Lower lobe of right lung (tissue), 2 donors: ENCODE results near the gene TOE1. TPM values are rescaled to one million over a fixed set of nuclear protein-coding genes. Genes with fewer than 3 reads are reported as not detected.

Source experiments
- ATAC-seq, 2 donors: fragments of 200-7000 bp; cut with Tn5 transposase; one replicate each; pipeline ENCODE4 v1.9.1; 2020 to 2022; ENCODE audit warnings: mild to moderate bottlenecking in 2 of 2, moderate library complexity in 2 of 2
- DNase-seq: peaks from one replicate; pipeline ENCODE4 v3.0.0-alpha.2; 2020
- H3K27ac ChIP-seq: fragments of 200-600 bp; one replicate; pipeline ENCODE4 v1.8.0; 2022
- H3K27me3 ChIP-seq: fragments of 200-600 bp; one replicate; pipeline ENCODE4 v1.8.0; 2022; ENCODE audit warnings: low read depth
- H3K36me3 ChIP-seq: fragments of 200-600 bp; one replicate; pipeline ENCODE4 v1.8.0; 2022; ENCODE audit warnings: mild to moderate bottlenecking
- H3K4me1 ChIP-seq: fragments of 200-600 bp; one replicate; pipeline ENCODE4 v1.8.0; 2022
- H3K4me3 ChIP-seq: fragments of 200-600 bp; one replicate; pipeline ENCODE4 v1.8.0; 2022; ENCODE audit warnings: mild to moderate bottlenecking
- H3K9me3 ChIP-seq: fragments of 200-600 bp; one replicate; pipeline ENCODE4 v1.8.0; 2022
- intact Hi-C: fragments of 100-400 bp; cut with DNase I; formaldehyde crosslinking; loops from one replicate; pipeline ENCODE4 v1.11.0; 2022
- total RNA-seq: library from RNA; stranded (reverse); fragmentation: NEBNext Ultra II Directional; extraction: Animal tissue kit (Norgen Biotek cat#: 25700); gene quantifications from one replicate; pipeline ENCODE4 v1.2.1, GENCODE V29; 2021
- TF ChIP-seq, protein P1 (sequence below): fragments of 200-600 bp; IDR thresholded peaks from one replicate; pipeline ENCODE4 v1.8.0; 2022; ENCODE audit warnings: antibody characterized with exemption, mild to moderate bottlenecking
- donor health status: DM: no; HTN: yes; CAD: no; lungs with severe emphysema.

Gene TOE1
- total RNA-seq, 1 donor from 2014 or later, result 11.5 TPM

DNA sequence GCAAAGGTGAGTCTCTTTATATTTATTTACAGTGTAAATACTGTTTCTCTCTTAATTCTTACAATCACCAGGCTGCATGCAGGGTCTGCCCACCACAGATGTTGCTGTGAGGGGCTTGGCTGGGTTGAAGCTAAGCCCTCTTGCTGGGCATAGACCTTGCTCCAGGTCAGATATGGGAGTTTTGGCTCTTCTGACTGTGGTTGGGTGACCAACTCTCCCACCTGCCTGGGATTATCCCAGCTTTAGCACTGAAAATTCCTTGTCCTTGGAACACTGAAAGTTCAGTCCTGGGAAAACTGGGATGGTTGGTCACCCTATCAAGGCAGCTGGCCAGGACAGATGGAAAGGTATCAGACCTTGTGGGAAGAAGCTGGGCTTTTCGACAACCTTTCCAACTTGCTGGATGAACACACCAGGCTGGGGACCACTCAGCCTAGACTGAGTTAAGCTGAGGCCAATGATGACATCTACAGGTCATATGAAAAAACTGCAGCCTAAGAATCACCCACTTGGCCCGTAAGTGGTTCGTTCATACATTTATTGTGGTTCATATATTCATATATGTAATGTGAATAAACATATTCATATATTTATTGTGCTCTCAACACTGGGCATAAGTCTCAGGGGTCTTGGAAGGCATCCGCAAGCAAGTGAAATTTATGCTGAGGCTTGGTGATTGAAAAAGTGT, 39.8 kb upstream of the TOE1 start:
- Histone ChIP-seq H3K4me1 (peaks cover 15% of the 10 kb centered on the region), H3K4me3 (no peak overlapping the region), H3K36me3 (no peaks in the 10 kb centered on the region), H3K9me3 (no peaks in the 10 kb centered on the region), H3K27me3 (no peaks in the 10 kb centered on the region), H3K27ac (no peak overlapping the region)
- DNase-seq (no peak), ATAC-seq (no peak)
- intact Hi-C loops, result no loop called here
- TF ChIP-seq, protein P1, sequence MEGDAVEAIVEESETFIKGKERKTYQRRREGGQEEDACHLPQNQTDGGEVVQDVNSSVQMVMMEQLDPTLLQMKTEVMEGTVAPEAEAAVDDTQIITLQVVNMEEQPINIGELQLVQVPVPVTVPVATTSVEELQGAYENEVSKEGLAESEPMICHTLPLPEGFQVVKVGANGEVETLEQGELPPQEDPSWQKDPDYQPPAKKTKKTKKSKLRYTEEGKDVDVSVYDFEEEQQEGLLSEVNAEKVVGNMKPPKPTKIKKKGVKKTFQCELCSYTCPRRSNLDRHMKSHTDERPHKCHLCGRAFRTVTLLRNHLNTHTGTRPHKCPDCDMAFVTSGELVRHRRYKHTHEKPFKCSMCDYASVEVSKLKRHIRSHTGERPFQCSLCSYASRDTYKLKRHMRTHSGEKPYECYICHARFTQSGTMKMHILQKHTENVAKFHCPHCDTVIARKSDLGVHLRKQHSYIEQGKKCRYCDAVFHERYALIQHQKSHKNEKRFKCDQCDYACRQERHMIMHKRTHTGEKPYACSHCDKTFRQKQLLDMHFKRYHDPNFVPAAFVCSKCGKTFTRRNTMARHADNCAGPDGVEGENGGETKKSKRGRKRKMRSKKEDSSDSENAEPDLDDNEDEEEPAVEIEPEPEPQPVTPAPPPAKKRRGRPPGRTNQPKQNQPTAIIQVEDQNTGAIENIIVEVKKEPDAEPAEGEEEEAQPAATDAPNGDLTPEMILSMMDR, result peak; percentile 78

DNA sequence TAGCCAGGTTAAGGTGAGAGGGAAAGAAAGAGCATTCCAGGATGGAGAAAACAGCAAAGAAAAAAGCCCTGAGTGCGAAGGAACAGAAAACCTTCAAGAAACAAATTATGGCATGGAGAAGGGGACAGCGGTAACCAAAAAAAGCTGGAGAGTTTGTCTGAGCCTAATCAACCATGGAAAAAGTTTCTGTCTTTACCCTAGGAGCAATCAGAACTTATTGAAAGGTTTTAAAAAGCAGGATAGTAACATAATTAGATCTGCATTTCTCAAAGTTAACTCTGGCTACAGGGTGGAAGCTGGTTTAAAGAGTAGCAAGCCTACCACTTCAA, 39.3 kb upstream of the TOE1 start:
- no peak for DNase-seq
- Histone ChIP-seq H3K4me3 (no peak overlapping the region), H3K36me3 (no peaks in the 10 kb centered on the region), H3K4me1 (peaks cover 16% of the 10 kb centered on the region), H3K9me3 (no peaks in the 10 kb centered on the region), H3K27ac (no peak overlapping the region), H3K27me3 (no peaks in the 10 kb centered on the region)
- intact Hi-C loops, result no loop called here
- TF ChIP-seq, protein P1, result no peak
- ATAC-seq, result no peak

DNA sequence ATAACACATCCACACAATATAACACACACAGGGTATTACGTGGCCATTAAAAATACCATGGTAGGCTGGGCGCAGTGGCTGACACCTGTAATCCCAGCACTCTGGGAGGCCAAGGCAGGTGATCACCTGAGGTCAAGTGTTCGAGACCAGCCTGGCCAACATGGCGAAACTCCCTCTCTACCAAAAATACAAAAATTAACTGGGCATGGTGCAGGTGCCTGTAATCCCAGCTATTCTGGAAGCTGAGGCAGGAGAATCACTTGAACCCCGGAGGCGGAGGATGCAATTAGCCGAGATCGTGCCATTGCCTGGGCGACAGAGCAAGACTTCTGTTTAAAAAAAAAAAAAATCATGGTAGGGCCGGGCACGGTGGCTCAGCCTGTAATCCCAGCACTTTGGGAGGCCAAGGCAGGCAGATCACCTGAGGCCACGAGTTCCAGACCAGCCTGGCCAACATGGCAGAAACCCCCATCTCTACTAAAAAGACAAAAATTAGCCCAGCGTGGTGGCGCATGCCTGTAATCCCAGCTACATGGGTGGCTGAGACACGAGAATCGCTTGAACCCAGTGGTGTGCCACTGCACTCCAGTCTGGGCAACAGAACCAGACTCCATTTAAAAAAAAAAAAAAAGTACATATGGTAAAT, 37.3 kb upstream of the TOE1 start:
- peak overlapping the region; percentile 83 for H3K4me3 ChIP-seq
- ATAC-seq (no peak), DNase-seq (no peak)
- intact Hi-C loops, result no loop called here
- peaks cover 16% of the 10 kb centered on the region for H3K4me1 ChIP-seq
- no peaks in the 10 kb centered on the region for H3K36me3 ChIP-seq
- TF ChIP-seq, protein P1, result no peak
- peak overlapping the region; percentile 85 for H3K27ac ChIP-seq
- no peaks in the 10 kb centered on the region for H3K27me3 ChIP-seq
- H3K9me3 ChIP-seq, result no peaks in the 10 kb centered on the region

DNA sequence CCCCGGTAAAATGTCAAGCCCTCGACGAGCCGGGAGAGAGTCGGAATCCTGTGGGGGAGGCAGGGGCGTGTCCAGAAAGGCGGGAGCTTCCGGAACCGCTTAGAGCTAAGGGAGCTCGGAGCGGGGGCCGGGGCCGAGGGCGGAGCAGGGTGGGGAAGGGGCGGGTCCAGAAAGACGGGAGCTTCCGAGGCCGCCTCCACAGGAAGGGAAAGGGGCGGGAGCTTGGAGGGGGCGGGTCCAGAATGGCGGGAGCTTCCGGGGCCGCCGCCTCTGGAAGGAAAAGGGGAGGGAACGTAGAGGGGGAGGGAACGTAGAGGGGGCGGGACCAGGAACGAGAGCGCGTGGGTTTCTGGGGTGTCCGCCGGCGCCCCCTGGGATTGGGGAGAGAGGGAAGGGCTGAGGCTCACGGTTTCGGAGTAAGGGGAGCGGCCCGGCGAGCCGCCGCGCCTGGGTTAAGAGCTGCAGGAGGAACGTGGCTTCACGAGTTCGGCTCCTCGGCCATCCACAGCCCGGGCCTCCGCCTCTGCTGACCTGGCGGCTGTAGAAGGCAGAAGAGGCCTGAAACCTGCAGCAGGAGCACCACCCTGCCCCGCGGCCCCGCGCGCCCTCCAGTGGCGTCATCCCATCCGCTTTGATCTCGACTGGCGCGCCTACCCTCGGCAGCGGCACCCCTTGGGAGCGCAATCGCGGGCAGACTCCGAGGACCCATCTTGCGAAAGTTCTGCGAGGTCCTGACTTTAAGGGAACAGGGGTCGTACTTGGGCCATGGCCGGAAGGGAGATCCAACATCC, 36.3 kb upstream of the TOE1 start:
- Histone ChIP-seq H3K9me3 (no peaks in the 10 kb centered on the region), H3K27ac (peak overlapping the region; percentile 95), H3K4me1 (peaks cover 16% of the 10 kb centered on the region), H3K4me3 (peak overlapping the region; percentile 83), H3K36me3 (no peaks in the 10 kb centered on the region), H3K27me3 (no peaks in the 10 kb centered on the region)
- intact Hi-C loops, result no loop called here
- DNase-seq (peak; percentile 99), ATAC-seq (peak; percentile 97)
- TF ChIP-seq, protein P1, result peak; percentile 73

DNA sequence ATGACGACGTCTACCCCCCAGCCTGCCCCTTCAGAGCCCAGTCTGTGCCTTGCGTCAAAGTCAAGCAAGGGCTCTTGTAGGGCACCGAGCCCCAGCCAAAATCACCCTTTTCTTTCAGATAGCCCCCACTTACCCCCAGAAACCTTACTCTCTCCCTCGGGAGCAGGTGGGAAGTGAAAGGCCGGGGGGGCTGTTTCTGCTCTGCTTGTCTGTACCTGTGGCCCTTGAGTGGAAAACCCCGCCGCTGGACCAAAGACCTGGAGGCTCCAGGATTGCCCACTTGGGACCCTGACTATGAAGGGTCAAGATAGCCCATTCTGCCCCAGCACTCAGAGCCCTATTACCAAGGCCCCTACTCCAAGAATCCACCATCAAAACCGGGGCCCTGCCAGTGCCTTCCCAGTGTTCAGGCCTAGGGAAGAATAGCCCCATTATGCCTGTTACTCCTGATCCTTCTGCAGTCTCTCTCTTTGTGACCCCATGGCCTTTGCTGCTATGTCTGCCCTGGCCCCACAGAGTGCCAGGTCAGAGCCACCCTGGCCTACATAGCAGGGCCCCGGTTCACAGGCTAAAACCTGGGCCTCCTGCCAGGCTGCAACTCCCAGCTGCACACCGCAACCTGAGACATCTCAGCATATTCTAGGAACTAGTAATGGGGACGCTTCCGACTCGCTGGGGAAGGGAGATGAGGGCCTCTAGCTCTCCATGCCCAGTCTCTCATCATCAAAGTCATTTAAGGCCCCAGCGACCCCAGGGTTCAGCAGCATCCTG, 35.5 kb upstream of the TOE1 start:
- DNase-seq, result no peak
- no peak for ATAC-seq

More for the DNA sequence above, 35.5 kb upstream of the TOE1 start:
- Histone ChIP-seq H3K36me3 (no peaks in the 10 kb centered on the region), H3K27me3 (no peaks in the 10 kb centered on the region), H3K9me3 (no peaks in the 10 kb centered on the region), H3K4me3 (peak overlapping the region; percentile 83), H3K4me1 (peaks cover 16% of the 10 kb centered on the region), H3K27ac (peak overlapping the region; percentile 95)
- TF ChIP-seq, protein P1, result no peak
- intact Hi-C loops, result no loop called here
